HG02870 (cell line): ENCODE results near the gene RELN.

Experiments
- ATAC-seq: cut with Tn5 transposase; IDR thresholded peaks from one replicate; pipeline ENCODE4 v1.9.1; 2021; ENCODE audit warnings: mild to moderate bottlenecking, moderate library complexity; ENCODE audit not compliant: unreplicated experiment

RELN gene

GRCh38 chr7:103689255-103689654, 300.2 kb downstream of the RELN start:
- ATAC-seq: no peak

- no peak for ATAC-seq
These were observed 301.5 kb downstream of the RELN start for GRCh38 chr7:103687951-103688350.

GRCh38 chr7:103687272-103687671, 302.2 kb downstream of the RELN start:
- ATAC-seq: no peak

GRCh38 chr7:103686763-103687162, 302.7 kb downstream of the RELN start:
- no peak for ATAC-seq

GRCh38 chr7:103686064-103686463, 303.4 kb downstream of the RELN start:
- ATAC-seq: no peak

- ATAC-seq: no peak
These were observed 303.8 kb downstream of the RELN start for GRCh38 chr7:103685646-103686045.

- no peak for ATAC-seq
These were observed 306.1 kb downstream of the RELN start for GRCh38 chr7:103683348-103683747.

GRCh38 chr7:103680161-103681144, 309.0 kb downstream of the RELN start:
- no peak for ATAC-seq

- no peak for ATAC-seq
These were observed 310.0 kb downstream of the RELN start for GRCh38 chr7:103679151-103680132.

GRCh38 chr7:103668279-103668941, 321.0 kb downstream of the RELN start:
- ATAC-seq: no peak

GRCh38 chr7:103666326-103666725, 323.1 kb downstream of the RELN start:
- no peak for ATAC-seq

GRCh38 chr7:103664577-103664976, 324.9 kb downstream of the RELN start:
- ATAC-seq: no peak

GRCh38 chr7:103660455-103661371, 328.7 kb downstream of the RELN start:
- no peak for ATAC-seq

GRCh38 chr7:103658055-103659005, 331.1 kb downstream of the RELN start:
- ATAC-seq: no peak

- no peak for ATAC-seq
These were observed 332.0 kb downstream of the RELN start for GRCh38 chr7:103657474-103657894.

- ATAC-seq: no peak
These were observed 333.2 kb downstream of the RELN start for GRCh38 chr7:103656221-103656620.

- ATAC-seq: no peak
These were observed 337.7 kb downstream of the RELN start for GRCh38 chr7:103651593-103652377.

- no peak for ATAC-seq
These were observed 340.4 kb downstream of the RELN start for GRCh38 chr7:103649052-103649451.
